Inflammatory macrophage treated with lipopolysaccharide for 4 hours (primary cell): ENCODE measurements around the gene NMT1.
A peak's percentile ranks its signal among the peaks of the same experiment; 100 is the strongest.

ENCODE experiments used
- DNase-seq: peaks from one replicate; pipeline ENCODE4 v3.0.0-alpha.2; 2020

NMT1 gene

DNA sequence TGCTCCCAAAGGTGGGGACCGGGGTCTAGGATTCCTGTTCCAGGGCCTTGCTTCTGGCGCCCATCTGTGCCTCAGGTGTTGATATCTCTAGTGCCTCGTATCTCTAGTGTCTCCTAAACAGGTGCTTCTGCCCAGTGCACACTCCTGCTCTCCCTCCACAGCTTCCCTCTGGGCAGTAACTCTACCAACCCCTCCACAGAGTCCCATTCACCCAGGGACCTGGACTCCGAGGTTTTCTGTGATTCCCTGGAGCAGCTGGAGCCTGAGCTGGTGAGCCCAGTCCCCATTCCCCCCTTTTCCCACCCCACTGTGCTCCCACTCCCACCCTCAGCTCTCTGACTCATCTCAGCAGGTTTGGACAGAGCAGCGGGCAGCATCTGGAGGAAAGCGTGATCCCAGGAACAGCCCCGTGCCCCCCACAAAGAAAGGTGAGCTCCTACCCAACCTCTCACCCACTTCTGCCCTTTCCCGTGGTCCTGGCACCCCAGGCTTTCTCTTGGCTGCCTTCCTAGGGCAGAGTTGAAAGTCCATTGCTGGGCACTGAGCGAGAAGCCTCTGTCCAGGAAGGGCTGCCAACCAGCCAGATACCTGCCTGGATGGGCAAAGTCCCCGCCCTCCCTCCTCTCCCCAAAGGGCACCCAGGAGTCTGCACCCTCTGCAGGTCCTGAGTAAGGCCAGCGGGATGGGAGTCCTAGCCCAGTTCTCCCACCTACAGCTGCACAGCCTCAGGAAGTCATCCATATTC, 76.6 kb downstream of the NMT1 start:
- DNase-seq, result no peak

DNA sequence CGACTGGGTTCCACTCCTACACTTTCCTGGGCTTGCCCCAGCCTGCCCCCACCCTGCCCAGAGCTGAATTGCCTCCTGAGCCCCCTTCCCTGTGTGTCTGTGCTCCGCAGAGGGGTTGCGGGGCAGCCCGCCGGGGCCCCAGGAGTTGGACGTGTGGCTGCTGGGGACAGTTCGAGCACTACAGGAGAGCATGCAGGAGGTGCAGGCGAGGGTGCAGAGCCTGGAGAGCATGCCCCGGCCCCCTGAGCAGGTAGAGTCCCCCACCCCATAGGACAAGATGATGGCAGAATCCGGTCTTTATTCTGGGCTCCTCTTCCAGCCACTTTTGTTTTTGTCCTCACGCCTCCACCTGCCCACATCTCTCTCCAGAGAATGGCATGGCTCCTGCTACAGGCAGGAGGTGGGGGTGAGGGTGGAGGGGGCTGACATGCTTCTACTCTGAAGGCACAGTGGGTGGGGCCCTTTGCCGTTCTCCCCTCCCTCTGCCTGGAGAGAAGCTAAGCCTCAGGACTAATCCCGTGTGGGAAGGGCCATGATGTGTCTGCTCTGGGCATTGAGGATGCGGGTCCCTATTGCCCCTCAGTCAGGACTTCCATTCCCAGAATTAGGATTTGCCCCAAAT, 77.9 kb downstream of the NMT1 start:
- DNase-seq, result no peak

DNA sequence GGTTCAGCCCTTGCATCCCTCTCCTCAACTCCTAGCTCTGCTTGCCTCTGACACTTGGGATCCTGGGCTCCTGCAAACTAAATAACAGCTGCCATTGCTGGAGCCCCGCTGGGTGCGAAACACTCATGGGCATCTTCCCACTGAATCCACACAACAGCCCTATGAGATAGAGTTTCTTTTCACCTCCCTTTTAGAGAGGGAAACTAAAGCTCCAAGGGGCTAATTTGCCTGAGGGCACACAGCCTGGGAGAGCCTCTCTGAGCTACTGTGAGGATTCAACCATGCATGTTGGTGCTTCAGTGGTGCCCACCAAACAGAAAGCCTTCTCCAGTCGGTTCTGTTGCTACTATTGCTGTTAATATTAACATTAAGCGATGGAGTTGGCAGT, 78.4 kb downstream of the NMT1 start:
- DNase-seq, result no peak

DNA sequence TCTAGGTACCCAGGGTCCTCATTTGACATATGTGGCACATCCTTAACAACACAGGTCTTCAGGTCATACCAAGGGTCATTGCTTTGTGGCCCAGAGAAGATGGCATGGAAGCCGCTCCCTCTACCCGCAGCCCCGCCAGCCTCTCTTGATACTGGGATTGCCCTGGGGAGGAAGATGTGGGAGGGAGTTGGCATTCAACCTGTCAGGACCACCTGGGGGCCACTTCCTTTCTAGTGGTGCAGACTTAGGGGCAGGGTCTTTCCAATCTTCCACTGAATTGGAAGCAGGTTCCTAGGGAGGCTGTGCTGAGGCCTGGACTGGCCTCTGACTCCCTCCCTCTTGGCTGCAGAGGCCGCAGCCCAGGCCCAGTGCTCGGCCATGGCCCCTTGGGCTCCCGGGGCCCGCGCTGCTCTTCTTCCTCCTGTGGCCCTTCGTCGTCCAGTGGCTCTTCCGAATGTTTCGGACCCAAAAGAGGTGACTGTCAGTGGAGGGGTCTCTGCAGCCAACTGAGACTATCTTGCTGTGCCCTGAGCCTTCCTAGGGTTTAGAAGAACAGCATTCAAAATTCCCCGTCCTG, 82.1 kb downstream of the NMT1 start:
- DNase-seq, result no peak

DNA sequence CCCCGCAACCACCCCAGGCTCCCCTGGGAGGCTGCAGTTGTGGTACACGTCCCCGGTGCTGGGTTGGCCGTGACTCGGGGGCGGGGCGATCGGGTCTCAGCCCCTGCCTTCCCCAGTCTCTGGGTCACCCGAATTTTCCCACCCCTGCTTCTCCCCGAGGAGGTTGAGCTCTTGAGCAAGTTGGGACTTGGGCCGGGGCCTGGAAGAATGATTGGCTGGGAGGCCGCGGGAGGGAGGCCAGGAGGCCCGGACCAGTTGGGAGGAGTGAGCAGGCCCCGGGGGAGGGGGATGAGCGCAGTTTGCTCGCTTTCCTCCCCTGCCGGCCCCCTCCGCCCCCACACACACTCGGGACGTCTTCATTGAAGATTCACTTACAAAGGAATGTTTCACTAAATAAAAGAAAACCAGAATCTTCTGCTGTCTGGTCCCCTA, 82.7 kb downstream of the NMT1 start:
- no peak for DNase-seq

DNA sequence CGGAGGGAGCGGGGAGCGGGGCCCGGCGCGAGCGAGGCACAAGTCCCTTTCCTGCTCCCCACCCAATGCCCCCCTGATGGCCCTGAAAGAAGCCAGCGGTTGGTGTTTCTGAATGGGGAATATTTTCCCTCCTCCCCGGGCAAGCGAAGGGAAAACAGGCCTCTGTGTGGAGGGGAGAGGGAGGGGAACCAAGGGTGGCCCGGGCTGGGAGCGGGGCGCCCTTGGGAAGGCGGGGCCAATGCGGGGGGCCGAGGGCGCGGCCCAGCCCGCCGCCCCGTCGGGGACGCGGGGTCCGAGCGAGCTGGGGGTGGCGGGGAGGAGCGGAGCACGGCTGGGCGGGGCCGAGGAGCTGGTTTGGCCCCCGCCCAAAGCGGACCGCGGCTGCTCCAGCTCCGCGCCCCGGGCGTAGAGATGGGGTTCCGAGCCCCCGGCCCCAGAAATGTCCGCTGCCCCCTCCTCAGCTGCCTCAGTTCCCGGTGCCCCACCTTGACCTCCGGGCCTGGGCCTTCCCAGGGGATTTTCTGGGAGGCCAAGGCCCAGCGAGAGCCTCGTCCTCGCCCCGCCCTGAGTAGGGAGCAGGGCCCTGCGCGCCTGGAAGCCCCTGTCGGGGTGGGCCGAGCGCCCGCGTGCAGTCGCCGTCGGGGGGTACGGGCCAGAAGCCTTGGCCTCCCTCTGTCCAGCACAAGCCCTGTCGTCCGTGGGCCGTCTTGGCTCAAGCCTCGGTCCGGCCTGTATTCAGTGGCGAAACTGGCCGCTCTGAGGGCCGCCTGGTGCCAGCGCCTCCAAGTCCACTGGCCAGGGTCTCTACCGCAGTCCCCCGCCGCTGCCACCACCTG, 83.3 kb downstream of the NMT1 start:
- no peak for DNase-seq

DNA sequence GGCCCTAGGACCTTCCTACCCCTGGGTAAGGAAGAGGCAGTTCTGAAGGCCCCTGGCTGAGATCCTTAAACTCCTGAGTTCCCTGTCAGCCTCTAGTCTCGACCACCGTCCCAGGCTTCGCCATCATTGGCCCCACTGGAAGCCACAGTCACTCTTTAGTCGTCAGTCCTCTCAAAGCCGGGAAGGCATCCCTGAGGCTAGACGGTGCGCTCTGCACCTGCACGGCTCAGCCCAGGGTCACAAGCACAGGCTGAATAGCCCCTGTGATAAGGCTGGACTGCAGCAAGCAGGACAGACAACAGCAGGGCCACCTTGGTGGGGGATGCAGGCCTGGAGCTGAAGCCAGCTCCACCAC, 83.9 kb downstream of the NMT1 start:
- no peak for DNase-seq

DNA sequence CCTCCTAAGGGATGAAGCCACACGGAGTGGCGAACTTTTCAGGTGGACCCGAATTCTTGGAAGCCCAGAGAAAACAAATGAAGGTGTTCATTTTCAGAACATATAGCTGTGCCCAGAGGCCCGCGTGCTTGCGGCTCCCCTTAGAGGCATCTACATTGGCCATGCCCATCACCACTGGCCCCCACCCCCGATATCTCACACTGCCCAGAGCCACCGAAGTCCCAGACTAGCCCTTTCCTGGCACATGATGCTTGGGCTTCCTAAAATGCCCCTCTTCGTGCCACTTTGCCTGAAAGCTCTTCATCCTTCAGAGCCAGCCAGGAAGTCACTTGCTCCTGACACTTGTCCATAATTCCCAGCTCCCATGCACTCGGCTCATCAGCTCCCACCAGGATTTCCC, 85.0 kb downstream of the NMT1 start:
- no peak for DNase-seq

DNA sequence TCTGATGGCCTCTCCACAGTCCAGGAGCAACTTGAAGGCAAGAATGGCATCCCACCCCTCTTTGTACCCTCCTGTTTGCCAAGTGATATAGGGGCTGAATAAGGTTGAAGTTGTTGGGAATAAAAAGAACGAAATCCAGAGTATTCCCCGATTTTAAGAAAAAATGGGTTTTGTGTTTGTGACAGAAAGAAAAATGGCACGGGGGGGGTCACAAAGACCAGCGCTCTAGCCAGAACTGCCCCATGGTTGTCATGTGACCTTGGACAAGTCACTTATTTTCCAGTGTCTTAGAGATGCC, 85.4 kb downstream of the NMT1 start:
- DNase-seq, result no peak

DNA sequence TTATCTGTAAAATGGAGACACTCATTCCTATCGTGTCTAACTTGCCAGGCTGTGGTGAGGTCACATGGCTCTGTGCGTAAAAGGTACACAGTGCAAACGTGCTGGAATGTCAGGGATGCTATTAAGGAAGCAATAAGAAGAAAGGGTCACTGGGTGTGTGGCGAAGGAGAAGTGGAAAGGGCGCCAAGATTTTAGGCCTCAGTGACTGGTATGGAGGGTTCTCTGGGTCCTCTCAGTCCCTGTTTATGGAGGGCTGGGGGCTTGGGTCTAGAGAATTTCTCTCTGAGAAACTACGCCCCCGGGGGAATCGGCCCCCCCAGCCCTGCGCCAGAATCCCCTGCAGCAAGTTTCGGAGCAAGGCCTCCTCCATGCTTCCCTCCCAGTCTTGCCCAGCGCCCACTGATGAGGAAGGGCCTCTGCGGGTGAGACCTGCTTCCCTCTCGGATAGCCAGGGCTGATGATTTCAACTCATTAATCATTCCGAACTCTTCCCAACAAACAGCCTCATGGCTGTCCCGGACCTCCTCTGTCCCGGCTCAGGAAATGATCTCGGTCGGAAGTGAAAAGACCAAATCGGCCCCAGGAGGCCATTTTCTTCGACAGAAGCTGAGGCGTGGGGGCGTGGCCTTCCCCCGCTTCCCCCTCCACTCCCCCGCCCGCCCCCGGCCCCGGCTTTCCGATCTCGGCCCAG, 85.9 kb downstream of the NMT1 start:
- DNase-seq, result peak; percentile 51

DNA sequence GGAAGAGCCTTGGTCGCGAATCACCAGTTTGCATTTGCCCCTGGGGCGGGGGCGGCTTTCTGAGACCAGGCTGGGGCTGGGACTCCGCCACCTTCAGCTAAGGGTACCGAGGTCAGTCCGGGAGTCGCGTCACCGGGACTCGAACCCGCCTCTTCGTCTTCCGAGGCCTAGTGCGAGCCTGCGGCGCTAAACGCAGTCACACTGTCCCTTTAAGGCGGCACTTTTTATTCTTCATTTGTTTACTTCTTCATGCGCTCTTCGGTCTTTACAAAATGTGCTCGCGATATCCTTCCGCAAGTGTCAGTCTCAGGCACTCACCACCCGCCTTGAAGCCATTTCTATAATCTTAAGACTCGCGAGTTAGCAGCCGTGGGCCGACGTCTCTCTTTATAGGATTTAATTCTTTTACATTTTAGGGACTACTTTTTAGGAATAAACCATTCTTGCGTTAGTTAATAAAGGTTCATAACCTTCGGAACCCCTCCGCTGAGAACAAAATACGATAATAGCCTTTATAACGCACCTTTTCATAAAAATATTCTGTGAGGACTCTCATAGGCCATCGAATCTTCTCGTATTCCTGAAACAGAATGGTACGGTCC, 86.6 kb downstream of the NMT1 start:
- peak; percentile 93 for DNase-seq

DNA sequence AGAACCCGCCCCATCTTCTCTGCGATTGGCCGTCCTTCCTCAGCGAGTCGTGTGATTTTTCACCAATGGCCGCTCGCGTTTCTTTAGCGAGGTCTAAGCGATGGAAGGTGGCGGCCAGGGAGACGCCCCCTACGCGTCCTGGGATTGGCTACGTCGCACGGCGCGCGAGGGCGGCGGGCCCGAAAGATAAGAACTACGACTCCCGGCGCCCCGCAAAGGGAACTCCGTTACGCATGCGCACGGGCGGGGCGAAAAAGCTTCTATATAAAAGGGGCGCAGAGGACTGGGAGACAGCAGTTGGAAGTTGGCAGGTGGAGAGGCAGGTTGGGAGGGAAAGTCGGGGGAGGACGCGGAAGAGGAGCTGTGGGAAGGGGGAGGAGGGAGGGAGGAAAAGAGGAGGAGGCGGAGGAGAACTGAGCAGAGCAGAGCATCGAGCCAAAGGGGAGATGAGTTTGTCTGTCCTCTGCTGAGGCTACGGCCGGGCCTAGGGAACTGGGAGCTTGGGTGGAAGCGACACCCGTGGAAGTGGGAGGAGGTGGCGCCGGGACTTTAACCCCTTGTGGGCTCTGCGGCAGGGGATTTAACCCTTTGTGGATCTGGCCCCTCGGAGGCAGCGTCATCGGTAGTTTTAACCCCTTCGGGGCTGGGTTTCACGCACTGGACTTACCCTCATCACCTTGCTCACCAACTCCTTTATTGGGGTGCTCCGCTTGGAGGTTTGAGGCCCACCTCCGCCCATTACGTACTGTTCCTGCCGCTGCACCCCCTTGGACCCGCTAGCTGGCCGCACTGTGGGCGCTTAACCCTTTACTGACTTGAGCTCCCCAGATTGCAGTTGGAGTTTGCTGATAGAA, 87.3 kb downstream of the NMT1 start, which contains the start of gene HEXIM1:
HEXIM1 (plus strand) TSS at position 293 of the 854 bp plus-strand sequence. CDS start 716 bp downstream, outside the sequence.
- peak; percentile 100 for DNase-seq

DNA sequence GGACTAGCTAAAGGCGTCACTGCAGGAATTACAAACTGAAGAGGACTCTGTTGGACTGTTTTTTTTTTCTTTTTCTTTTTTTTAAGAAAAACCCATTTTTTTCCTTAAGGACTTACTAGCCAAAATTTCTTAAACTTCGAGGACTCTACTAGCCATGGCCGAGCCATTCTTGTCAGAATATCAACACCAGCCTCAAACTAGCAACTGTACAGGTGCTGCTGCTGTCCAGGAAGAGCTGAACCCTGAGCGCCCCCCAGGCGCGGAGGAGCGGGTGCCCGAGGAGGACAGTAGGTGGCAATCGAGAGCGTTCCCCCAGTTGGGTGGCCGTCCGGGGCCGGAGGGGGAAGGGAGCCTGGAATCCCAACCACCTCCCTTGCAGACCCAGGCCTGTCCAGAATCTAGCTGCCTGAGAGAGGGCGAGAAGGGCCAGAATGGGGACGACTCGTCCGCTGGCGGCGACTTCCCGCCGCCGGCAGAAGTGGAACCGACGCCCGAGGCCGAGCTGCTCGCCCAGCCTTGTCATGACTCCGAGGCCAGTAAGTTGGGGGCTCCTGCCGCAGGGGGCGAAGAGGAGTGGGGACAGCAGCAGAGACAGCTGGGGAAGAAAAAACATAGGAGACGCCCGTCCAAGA, 88.0 kb downstream of the NMT1 start:
- peak; percentile 75 for DNase-seq

DNA sequence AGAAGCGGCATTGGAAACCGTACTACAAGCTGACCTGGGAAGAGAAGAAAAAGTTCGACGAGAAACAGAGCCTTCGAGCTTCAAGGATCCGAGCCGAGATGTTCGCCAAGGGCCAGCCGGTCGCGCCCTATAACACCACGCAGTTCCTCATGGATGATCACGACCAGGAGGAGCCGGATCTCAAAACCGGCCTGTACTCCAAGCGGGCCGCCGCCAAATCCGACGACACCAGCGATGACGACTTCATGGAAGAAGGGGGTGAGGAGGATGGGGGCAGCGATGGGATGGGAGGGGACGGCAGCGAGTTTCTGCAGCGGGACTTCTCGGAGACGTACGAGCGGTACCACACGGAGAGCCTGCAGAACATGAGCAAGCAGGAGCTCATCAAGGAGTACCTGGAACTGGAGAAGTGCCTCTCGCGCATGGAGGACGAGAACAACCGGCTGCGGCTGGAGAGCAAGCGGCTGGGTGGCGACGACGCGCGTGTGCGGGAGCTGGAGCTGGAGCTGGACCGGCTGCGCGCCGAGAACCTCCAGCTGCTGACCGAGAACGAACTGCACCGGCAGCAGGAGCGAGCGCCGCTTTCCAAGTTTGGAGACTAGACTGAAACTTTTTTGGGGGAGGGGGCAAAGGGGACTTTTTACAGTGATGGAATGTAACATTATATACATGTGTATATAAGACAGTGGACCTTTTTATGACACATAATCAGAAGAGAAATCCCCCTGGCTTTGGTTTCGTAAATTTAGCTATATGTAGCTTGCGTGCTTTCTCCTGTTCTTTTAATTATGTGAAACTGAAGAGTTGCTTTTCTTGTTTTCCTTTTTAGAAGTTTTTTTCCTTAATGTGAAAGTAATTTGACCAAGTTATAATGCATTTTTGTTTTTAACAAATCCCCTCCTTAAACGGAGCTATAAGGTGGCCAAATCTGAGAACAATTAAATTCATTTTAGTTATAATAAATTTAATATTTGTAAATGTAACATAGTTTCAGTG, 88.8 kb downstream of the NMT1 start:
- DNase-seq, result peak; percentile 52

DNA sequence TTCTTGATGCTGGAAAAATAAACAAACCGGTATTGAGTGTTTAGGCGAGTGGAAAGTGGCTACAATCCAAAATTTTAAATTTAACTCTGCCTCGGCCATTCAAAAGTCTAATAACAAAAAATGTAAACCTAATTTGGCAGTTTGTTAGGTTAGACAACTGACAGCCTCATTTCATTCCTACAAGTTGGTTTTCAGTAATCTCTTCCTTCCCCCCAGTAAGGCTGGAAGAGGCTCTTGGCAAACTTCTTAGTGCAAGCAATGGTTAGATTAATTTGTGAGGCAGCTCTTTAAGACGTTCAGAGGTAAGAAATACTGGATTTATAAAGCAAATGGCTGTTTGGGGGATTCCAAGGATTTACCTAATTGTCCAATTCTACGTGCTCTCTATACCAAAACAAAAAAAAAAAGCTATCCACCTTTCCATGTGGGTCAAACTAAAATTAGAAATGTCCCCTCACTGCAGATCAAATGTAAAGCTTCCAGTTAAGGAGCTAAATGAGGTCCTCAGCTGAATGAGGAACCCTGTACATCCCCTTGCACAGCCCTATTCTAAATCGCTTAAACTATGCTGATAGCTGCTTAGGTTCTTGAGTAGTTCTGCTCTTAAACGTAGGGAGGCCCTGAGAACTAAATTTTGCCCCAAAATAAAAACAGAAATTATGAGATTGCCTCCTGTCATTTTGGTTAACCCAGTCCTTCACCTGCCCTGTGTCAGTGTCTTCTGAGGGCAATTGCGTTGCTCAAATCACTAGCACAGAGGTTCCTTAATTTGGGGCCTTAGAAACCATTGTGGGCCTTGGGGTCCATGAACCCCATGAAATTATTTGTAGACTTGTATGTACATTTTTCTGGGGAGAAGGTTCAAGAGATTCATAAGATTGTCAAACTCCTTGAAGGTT, 90.0 kb downstream of the NMT1 start:
- peak; percentile 51 for DNase-seq

DNA sequence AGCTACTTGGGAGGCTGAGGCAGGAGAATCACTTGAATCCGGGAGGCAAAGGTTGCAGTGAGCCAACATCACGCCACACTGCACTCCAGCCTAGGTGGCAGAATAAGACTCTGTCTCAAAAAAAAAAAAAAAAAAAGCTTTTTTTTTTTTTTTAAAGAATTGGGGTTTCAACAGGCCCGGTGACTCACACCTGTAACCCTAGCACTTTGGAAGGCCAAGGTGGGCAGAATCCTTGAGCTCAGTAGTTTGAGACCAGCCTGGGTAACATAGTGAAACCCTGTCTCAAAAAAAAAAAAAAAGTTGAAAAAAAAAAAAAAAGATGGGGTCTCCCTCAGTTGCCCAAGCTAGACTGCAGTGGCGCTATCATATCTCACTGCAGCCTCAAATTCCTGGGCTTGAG, 93.9 kb downstream of the NMT1 start:
- DNase-seq, result no peak

DNA sequence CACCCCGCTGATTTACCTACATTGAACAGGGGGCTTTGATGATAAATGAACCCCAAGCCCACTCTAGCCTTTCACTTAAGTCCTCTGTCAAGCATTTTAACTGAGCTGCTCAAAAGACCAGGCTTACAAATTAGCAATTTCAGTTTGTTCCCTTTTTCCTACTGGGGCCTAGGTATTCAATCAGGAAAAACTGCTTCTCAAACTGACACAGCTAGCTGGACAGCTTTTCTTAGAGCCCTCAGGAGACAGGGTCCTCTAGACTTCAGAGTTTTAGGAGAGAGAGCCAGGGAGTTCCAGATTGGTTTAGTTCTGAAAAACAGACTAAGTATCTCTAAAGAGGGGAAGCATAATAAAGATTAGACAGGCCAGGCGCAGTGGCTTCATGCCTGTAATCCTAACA, 94.4 kb downstream of the NMT1 start:
- no peak for DNase-seq

DNA sequence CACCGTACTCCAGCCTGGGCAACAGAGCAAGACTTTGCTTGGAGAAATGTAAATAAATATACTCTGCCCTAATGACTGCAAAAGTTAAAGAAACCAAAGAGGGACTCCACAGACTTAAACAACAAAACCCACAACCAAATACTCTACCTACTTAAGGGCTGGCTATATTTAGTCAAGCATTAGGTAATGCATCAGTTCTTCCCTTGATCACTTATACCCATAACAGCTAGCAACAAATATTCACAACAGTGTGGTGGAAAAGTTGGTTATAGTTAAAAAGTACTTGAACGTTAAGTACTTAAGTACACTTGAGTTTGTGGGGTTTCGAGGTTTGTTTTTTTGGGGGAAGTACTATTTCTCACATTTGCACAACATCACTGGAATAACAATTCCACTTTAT, 95.1 kb downstream of the NMT1 start:
- DNase-seq, result no peak
